ENCODE results near the gene CNTRL.
A peak's percentile ranks its signal among the peaks of the same experiment; 100 is the strongest.

The CNTRL gene

GRCh38 chr9:121201738-121202533, 127.2 kb downstream of the CNTRL start, which contains the start of gene RAB14:
TSS of gene RAB14 (minus strand) at chr9:121201869. CDS start at chr9:121193412, 8,457 bp downstream.
- DNase-seq (ENCODE audit: low read depth): peak; percentile 95

- no peak for DNase-seq (ENCODE audit: low read depth)
These were observed 129.4 kb downstream of the CNTRL start for GRCh38 chr9:121204121-121204520.

DNA sequence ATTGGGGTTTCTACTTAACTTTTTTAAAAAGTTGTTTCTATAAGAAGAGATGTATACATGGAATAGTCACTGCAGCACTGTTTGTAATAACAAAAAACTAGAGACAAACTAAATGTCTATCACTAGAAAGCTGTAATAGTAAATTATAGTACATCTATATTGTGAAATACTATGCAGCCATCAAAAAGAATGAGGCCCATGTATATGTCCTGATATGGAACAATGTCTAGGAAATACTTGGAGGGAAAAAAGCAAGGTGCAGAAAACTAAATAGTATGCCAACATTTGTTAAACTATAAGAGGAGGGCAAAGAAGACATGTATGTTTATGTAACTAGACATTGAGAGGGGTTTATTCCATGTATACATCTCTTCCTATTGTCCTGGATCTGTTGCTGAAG, 129.9 kb downstream of the CNTRL start:
- DNase-seq (ENCODE audit: low read depth): no peak

DNA sequence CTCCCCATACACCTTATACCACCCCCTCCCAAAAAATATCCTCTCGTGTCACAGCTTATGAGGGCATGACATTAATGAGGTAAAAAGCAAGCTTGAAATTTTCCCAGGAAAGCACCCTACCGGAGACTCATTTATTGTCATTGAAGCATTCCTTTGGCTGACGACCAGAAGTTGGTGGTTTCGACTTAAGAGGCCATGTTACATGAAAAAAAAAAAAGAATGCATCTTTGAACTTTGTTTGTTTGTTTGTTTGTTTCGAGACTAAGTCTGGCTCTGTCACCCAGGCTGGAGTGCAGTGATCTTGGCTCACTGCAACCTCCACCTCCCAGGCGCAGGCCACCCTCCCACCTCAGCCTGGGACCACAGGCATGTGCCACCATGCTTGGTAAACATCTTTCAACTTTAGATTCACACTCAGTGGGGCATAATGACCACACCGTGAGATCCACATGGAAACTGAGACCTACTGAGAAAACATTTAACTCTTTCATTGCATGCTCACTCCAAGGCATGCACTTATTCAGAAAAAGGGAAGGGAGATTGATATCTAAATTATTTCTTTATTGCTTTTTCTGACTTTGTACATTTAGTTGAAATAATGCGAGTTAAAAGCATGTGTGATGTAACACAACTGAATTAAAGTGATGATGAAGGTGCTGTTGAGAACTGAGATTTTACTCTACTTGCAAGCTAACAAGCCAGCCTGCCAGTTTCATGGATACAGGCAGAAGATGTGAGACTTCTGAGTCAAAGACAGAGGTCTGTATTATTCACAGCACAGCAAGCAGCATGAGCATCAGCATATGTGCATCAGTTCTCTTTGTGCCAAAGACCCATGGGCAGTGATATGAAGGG, 132.0 kb downstream of the CNTRL start:
- DNase-seq (ENCODE audit: low read depth): peak; percentile 53

GRCh38 chr9:121207371-121207940, 132.7 kb downstream of the CNTRL start:
- no peak for DNase-seq (ENCODE audit: low read depth)

GRCh38 chr9:121210536-121210935, 135.8 kb downstream of the CNTRL start:
- DNase-seq (ENCODE audit: low read depth): no peak

GRCh38 chr9:121213136-121213806, 138.5 kb downstream of the CNTRL start:
- peak; percentile 76 for DNase-seq (ENCODE audit: low read depth)

GRCh38 chr9:121214005-121214404, 139.2 kb downstream of the CNTRL start:
- no peak for DNase-seq (ENCODE audit: low read depth)

DNA sequence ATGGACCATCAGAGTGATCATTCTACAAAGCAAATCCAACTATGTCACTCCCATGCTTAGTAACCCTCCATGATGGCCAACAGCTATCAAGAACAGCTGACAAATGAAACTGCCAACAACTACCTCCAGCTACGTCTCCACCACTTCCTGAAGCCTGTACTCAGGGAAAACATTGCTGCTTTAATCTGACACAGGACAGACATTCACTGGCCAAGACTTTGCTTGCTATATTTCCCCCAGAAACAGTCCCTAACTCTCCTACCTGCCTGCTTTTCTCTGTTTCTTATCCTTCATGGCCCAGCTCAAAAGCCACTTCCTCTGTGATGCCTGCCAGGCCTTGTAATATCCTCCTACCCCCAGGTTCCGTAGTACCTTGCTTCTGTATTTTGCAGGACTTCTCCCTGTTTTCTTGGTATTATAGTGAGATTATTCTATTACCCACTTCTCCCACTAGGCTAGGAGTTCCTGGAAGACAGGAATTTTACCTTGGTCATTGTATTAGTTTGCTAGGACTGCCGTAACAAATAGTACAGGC, 141.6 kb downstream of the CNTRL start:
- no peak for DNase-seq (ENCODE audit: low read depth)

DNA sequence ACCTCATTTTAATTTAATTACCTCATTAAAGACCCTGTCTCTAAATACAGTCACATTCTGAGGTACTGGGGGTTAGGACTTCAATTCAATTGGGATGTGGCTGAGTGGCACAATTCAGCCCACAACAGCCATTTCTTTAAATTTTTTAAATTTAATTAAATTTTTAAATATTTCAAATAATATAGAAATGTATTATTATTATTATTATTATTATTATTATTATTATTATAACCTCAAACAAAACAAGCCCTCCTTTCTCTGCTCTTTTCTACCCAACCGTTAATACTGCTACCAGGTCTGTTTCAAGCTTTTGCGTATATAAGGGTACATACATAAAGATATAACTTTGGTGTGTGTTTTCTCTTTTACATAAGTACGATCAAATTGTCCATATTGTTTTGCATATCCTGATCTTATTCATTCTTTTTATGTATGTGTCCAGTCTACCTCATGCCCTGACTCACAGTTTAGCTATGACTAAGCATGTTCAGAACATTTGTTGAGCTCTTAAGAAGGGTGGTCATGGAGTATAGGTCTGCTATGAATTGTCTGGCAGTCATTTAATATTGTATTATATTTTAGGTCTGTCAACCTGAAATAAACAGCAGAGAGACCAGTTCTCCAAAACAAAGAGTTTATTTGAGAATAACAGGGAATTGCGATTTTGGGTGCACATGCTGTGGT, 143.0 kb downstream of the CNTRL start:
- DNase-seq (ENCODE audit: low read depth): peak; percentile 35

- no peak for DNase-seq (ENCODE audit: low read depth)
These were observed 143.7 kb downstream of the CNTRL start for GRCh38 chr9:121218357-121219027.

GRCh38 chr9:121219530-121219929, 144.8 kb downstream of the CNTRL start:
- no peak for DNase-seq (ENCODE audit: low read depth)

DNA sequence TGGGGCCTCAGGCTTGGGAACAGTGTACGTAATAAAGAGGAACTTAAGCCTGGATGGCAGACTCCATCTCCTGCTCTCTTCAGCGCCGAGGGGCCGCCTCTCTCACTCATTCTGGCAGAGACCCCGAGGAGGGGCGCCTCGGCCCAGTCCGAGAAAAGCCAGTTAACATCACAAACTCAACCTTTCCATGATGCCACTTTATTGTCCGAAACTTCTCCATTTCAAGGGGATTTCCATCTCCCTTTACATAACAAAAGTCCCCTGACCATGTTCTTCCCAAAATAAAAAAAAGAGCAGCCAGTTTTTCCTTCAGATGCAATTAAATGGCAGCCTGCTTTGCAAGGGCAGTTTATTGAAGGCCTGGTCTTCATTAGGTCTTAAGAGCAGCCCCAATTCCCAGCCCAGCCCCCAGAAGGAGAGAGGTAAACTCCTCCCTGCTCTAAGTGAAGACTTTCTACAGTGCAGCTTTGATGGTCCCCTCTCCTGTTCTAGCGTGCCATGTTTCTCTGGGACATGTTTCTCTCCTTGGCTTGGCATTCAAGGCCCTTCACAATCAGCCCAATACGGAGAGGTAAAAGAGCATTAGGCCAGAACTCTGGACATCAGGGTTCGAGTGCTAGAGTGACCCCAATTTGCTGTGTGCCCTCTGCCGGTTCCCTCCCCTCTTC, 146.4 kb downstream of the CNTRL start:
- no peak for DNase-seq (ENCODE audit: low read depth)

- DNase-seq (ENCODE audit: low read depth): no peak
These were observed 146.9 kb downstream of the CNTRL start for GRCh38 chr9:121221664-121222055.

DNA sequence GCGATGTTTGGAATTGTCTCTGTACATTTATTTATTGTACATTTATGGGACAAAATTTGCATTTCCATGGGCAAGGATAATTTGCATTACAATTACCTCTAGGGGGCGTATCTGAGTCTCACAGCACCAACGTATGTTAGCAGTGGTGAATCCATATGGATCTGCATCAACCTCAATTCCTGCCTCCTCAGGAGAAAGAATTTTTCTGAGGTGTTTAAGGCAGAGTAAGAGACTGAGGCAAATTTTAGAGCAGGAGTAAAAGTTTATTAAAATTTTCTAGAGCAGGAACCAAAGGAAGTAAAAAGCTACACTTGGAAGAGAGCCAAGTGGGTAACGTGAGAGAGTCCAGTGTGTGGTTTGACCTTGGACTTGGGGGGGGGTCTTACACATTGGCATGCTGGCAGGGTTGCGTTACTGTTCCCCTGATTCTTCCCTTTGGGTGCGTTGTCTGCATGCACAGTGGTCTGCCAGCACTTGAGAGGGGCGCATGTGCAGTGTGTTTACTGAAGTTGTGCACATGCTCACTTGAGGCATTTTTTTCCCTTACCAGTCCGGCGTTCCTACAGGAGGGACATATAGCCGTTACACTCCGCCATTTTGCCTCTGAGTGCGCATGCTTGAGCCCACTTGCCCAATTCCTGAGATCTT, 147.9 kb downstream of the CNTRL start:
- DNase-seq (ENCODE audit: low read depth): peak; percentile 49

- DNase-seq (ENCODE audit: low read depth): no peak
These were observed 150.5 kb downstream of the CNTRL start for GRCh38 chr9:121225240-121225639.

DNA sequence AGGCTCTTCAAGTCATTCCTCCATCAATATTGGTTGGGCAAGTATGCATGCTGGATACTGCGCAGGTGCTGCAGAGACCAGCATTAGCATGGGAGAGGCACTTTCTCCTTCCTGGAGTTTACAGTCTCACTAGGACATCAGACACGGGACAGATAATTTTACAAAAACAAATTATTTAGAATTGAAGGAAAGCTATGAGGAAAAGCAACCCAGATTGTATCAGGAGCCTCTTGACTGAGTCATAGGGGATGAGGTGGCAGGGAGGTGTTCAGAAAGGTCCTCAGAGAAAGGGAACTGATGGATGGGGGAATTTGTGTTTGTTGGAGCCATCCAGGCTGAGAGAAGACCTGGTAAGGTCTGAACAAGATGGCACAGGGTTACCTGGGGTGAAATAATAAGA, 151.4 kb downstream of the CNTRL start:
- DNase-seq (ENCODE audit: low read depth): no peak
